Keratinocyte (primary cell): ENCODE results near the gene ZBP1. TPM values are rescaled to one million over a fixed set of nuclear protein-coding genes. Genes with fewer than 3 reads are reported as not detected.

ENCODE experiments used
- DNase-seq: peaks from one replicate; pipeline ENCODE4 v3.0.0-alpha.2; 2011; ENCODE audit warnings: low read depth, missing footprints, low spot score
- FAIRE-seq: peaks from 2 replicates; lab custom pipeline; 2011; peaks lifted over from hg19 to GRCh38; lab: Jason Lieb, UNC
- H2AFZ ChIP-seq: 2 replicates; pipeline ENCODE4 v1.6.0; 2012; ENCODE audit warnings: low read length, control low read depth, inconsistent platforms; ENCODE audit not compliant: control insufficient read depth
- H3K27ac ChIP-seq: 2 replicates; pipeline ENCODE4 v1.5.1; 2011; ENCODE audit warnings: low read length; ENCODE audit not compliant: control insufficient read depth, insufficient read depth
- H3K27me3 ChIP-seq: 3 replicates; pipeline ENCODE4 v1.6.0; 2011; ENCODE audit warnings: low read length; ENCODE audit not compliant: control insufficient read depth, insufficient read depth; ENCODE audit errors: extremely low read depth
- H3K36me3 ChIP-seq, 2 experiments: 2 replicates in 1 of 2; 3 replicates in 1 of 2; pipeline ENCODE4 v1.5.1; 2011; ENCODE audit warnings: low read length in 2 of 2, mild to moderate bottlenecking in 1 of 2; ENCODE audit not compliant: control insufficient read depth in 2 of 2, insufficient read depth in 2 of 2; ENCODE audit errors: extremely low read depth in 1 of 2
- H3K4me1 ChIP-seq: 3 replicates; pipeline ENCODE4 v1.5.1; 2011; ENCODE audit warnings: low read length; ENCODE audit not compliant: control insufficient read depth, insufficient read depth; ENCODE audit errors: extremely low read depth
- H3K4me2 ChIP-seq: 3 replicates; pipeline ENCODE4 v1.6.0; 2011; ENCODE audit warnings: low read depth, low read length; ENCODE audit not compliant: control insufficient read depth, insufficient read depth; ENCODE audit errors: extremely low read depth
- H3K4me3 ChIP-seq, 3 experiments: fragments of 200-600 bp in 1 of 3; sonication (generic) in 1 of 3; 2 replicates in 2 of 3; 3 replicates in 1 of 3; pipeline ENCODE4 v1.5.1; 2011 to 2016; ENCODE audit warnings: low read length in 3 of 3, mild to moderate bottlenecking in 3 of 3, control low read depth in 2 of 3, inconsistent platforms in 1 of 3, low read depth in 1 of 3, mixed read lengths in 1 of 3, mixed run types in 1 of 3, moderate library complexity in 1 of 3; ENCODE audit not compliant: control insufficient read depth in 2 of 3, insufficient read depth in 2 of 3; ENCODE audit errors: extremely low read depth in 1 of 3
- H3K79me2 ChIP-seq: 2 replicates; pipeline ENCODE4 v1.6.0; 2012; ENCODE audit warnings: low read length; ENCODE audit not compliant: control insufficient read depth, insufficient read depth
- H3K9ac ChIP-seq: 3 replicates; pipeline ENCODE4 v1.6.0; 2011; ENCODE audit warnings: low read length; ENCODE audit not compliant: control insufficient read depth, insufficient read depth; ENCODE audit errors: extremely low read depth
- H3K9me1 ChIP-seq: 3 replicates; pipeline ENCODE4 v1.6.0; 2011; ENCODE audit warnings: low read length; ENCODE audit not compliant: control insufficient read depth, insufficient read depth; ENCODE audit errors: extremely low read depth
- H3K9me3 ChIP-seq: 2 replicates; pipeline ENCODE4 v1.5.1; 2012; ENCODE audit warnings: low read depth, low read length; ENCODE audit not compliant: control insufficient read depth
- H4K20me1 ChIP-seq: 3 replicates; pipeline ENCODE4 v1.6.0; 2011; ENCODE audit warnings: low read length; ENCODE audit not compliant: control insufficient read depth, insufficient read depth; ENCODE audit errors: extremely low read depth
- EZH2 ChIP-seq: IDR thresholded peaks from one replicate; pipeline ENCODE4 v1.6.1; 2012; ENCODE audit warnings: inconsistent platforms, mild to moderate bottlenecking, low read length, moderate library complexity
- dilution Hi-C: fragments of 300-500 bp; cut with MboI; formaldehyde crosslinking; loops from one replicate; pipeline ENCODE4 v1.7.0; 2020; ENCODE audit warnings: low sequenced_read_pairs; ENCODE audit not compliant: extremely low pct_ligation_motif_present
- polyA plus RNA-seq, 5 experiments: library from polyadenylated mRNA; depleted of rRNA in 3 of 5; stranded (reverse) in 3 of 5; stranded (forward) in 1 of 5; unstranded in 1 of 5; fragments of >200 nt; gene quantifications; 1 replicate in 1 of 5; 2 replicates in 3 of 5; 3 replicates in 1 of 5; pipeline versions ENCODE4 v1.2.1 to v1.2.3, GENCODE V29; 2011 to 2012; ENCODE audit warnings: missing spikeins in 2 of 5, low read depth in 1 of 5, low replicate concordance in 1 of 5
- TF ChIP-seq, protein P1 (sequence below), 3 experiments: IDR thresholded peaks in 1 of 3; conservative IDR thresholded peaks in 1 of 3; optimal IDR thresholded peaks in 1 of 3; 2 replicates in 2 of 3; 3 replicates in 1 of 3; pipeline versions ENCODE3 to v1.5.1; 2011; ENCODE audit warnings: low read length in 3 of 3, mild to moderate bottlenecking in 3 of 3, moderate library complexity in 2 of 3, control low read depth in 1 of 3, inconsistent platforms in 1 of 3; ENCODE audit not compliant: insufficient read depth in 2 of 3; ENCODE audit errors: extremely low read depth in 1 of 3

Gene ZBP1
- polyA plus RNA-seq, 1 donor (not counting 4 experiments of a cell fraction or from before 2014, with no cell fraction given) = 0.08 TPM

DNA sequence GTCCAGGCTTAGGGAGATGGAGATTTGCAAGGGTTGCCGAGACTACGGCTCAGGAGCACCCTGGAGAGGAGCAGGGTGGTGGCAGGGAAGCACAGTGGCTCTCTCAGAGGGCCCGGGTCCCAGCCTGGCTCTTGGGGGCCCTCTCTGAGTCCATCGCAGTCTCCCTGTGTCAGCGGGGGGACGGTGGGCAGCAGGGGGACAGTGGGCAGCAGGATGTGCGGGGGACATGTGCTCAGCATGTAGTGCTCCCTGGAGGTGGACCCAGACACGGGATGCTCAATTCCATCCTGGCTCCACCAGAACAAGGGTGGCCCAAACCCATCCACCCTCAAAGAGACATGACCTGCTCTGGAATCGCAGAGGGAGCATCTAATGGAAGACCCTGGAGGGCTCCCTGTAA lies 43.0 kb upstream of the ZBP1 start:
- peaks cover 20% of the 10 kb centered on the region for H3K4me1 ChIP-seq

DNA sequence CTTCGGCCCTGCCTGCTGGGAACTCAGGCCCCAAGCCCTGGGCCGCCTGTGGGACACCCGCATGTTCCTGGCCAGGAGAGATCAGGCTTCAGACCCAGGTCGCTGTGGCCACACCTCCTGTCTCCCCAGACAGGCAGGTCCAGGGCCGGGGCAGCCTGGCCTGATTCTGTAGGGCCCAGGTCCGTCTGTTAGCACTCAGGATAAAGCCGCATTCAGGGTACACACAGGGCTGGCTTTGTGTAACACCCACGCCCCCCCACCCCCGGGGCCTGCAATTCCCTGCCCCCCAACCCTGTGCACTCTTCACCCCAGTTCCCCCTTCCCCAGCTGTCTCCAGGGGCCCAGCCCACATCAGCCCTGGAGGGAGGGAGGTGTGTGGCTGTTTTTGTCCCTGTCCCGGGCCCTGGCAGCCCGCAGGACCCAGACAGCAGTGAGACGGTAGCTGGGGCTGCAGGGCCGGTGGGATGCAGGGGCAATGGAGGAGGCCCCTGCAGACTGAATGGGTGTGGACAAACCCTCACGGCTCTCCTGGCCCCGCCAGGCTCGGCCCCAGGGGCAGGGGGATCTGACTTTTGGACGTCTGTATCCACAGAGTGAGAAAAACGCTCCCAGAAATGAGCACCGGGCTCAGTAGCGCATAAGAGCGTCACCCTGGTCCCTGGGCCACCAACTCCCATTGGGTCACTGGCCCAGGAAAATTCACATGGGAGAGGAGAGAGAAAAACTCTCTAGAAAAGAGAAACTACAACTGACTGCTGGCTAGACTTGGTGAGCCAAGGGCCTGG lies 42.4 kb upstream of the ZBP1 start:
- Histone ChIP-seq H3K27me3 (no peaks in the 10 kb centered on the region), H3K36me3 (peaks cover 43 to 46% of the 10 kb centered on the region in 2 experiments), H3K79me2 (peaks cover 91% of the 10 kb centered on the region), H3K4me3 (no peak overlapping the region), H3K4me1 (peaks cover 26% of the 10 kb centered on the region), H3K4me2 (no peak overlapping the region), H3K9me3 (no peaks in the 10 kb centered on the region), H4K20me1 (peaks cover 66% of the 10 kb centered on the region), H3K9ac (no peak overlapping the region), H3K27ac (no peak overlapping the region), H2AFZ (no peak overlapping the region), H3K9me1 (peaks cover 10% of the 10 kb centered on the region)
- FAIRE-seq (no peak), DNase-seq (no peak)
- no peak for TF ChIP-seq EZH2
- TF ChIP-seq, protein P1, sequence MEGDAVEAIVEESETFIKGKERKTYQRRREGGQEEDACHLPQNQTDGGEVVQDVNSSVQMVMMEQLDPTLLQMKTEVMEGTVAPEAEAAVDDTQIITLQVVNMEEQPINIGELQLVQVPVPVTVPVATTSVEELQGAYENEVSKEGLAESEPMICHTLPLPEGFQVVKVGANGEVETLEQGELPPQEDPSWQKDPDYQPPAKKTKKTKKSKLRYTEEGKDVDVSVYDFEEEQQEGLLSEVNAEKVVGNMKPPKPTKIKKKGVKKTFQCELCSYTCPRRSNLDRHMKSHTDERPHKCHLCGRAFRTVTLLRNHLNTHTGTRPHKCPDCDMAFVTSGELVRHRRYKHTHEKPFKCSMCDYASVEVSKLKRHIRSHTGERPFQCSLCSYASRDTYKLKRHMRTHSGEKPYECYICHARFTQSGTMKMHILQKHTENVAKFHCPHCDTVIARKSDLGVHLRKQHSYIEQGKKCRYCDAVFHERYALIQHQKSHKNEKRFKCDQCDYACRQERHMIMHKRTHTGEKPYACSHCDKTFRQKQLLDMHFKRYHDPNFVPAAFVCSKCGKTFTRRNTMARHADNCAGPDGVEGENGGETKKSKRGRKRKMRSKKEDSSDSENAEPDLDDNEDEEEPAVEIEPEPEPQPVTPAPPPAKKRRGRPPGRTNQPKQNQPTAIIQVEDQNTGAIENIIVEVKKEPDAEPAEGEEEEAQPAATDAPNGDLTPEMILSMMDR (optimal IDR thresholded peaks at IDR 0.05 in 1 of 3, IDR thresholded peaks at IDR 0.05 in 1 of 3, conservative IDR thresholded peaks at IDR 0.05 in 1 of 3; ENCODE audit: extremely low read depth in 1 of 3, insufficient read depth in 2 of 3, low read length in 3 of 3) = no peak
- dilution Hi-C loops = no loop called here

More for the DNA sequence above, 43.0 kb upstream of the ZBP1 start:
- Histone ChIP-seq H3K4me2 (no peak overlapping the region), H4K20me1 (peaks cover 70% of the 10 kb centered on the region), H3K79me2 (peaks cover 96% of the 10 kb centered on the region), H3K4me3 (no peak overlapping the region), H2AFZ (no peak overlapping the region), H3K27ac (no peak overlapping the region), H3K9ac (no peak overlapping the region), H3K36me3 (peaks cover 43 to 44% of the 10 kb centered on the region in 2 experiments), H3K9me1 (peaks cover 10% of the 10 kb centered on the region), H3K27me3 (no peaks in the 10 kb centered on the region), H3K9me3 (no peaks in the 10 kb centered on the region)
- DNase-seq = no peak
- dilution Hi-C loops = no loop called here
- no peak for FAIRE-seq
- no peak for TF ChIP-seq EZH2
- TF ChIP-seq, protein P1 (optimal IDR thresholded peaks at IDR 0.05 in 1 of 3, IDR thresholded peaks at IDR 0.05 in 1 of 3, conservative IDR thresholded peaks at IDR 0.05 in 1 of 3; ENCODE audit: extremely low read depth in 1 of 3, insufficient read depth in 2 of 3, low read length in 3 of 3) = no peak
